ENCODE results near the gene ST8SIA1.

The ST8SIA1 gene

DNA sequence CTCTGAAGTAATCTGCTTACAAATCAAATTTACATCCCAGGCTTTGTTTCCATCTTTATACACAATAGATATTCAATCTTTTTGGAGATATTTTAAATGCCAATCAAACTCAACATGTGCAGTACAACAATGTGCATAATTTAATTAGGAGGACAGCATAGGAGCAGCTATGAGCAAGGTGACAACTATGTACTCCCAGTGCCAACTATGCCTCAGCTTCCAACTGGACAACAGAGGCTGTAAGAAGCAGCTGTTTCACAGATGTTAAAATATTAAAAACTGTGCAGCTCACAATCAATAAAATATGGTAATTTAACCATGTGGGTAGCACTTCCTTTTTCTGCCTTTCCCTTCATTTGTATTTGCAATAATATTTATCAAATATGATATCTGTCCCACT lies 99.9 kb downstream of the ST8SIA1 start:
- no peak for DNase-seq (ENCODE audit: low read depth)

DNA sequence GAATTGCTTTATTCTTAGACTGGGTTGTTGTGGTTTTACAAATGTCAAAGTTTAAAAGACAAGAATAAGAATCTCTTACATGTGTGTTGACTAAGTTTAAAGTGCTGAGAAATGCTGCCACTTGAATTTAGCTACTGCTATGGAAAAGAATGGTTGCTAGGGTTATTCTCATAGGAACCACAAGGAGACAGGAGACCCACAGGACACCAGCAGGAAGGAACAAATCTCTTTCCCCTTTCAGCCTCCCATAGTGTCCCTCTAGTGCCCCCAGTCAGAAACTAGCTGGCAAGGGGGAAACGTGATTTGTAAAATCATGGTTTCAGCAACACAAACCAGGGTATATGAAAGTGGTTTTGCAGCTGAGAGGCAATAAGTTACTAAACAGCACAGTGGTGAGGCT lies 102.7 kb downstream of the ST8SIA1 start:
- no peak for DNase-seq (ENCODE audit: low read depth)

- no peak for DNase-seq (ENCODE audit: low read depth)
Measured at GRCh38 chr12:22231078-22231477, 103.4 kb downstream of the ST8SIA1 start.

DNA sequence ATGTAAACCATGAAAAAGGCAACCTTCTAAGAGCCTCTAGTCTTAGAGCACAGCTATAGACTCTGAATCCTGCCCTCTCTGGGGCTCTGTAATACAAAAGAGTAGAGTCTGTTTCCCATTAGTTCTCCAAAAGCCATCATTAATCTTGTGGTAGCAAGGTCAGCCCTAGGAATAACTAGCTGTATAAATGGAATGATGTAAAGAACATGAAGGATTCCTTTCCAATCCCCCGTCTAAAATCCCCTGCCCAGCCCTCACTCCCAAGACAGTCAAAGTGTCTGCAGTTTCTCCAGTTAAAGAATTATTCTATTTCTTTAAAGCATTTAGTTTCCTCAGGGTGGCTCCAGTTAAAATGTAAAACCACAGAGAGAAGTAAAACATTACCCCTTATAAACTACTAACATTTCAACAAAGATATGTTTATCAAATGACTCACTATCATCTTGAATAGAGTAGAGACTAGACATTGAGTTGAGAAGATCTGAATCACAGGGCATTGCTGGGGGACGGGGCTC lies 104.2 kb downstream of the ST8SIA1 start:
- no peak for DNase-seq (ENCODE audit: low read depth)

DNA sequence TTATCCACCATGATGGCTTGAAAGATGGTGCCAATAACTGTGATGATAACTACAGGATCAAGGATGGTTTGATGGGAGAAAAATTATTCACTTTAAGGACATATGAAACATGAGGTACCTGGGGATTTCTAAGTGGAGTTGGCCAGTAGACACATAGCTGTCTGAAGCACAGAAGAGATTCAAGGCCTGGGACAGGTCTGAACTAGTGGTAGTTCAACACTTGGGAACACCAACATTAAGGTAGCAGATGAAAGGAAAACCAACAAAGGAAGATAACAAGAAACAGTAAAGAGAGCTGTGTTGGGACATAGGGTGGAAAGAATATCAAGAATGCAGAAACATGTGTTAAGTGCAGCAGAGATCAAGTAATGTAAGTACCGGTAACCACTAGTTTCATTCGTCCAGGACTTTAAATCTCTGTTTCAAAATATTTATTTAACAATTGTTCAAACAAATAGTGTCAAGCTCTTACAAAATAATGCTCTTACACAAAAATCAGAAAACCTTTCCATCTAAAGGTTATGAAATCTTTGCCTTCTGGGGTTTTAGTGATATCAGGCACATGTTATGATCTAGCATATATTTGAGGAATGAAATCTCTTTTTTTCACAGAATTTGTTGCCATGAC lies 104.7 kb downstream of the ST8SIA1 start:
- DNase-seq (ENCODE audit: low read depth) = no peak

GRCh38 chr12:22228022-22228875 lies 106.3 kb downstream of the ST8SIA1 start:
- no peak for DNase-seq (ENCODE audit: low read depth)

DNA sequence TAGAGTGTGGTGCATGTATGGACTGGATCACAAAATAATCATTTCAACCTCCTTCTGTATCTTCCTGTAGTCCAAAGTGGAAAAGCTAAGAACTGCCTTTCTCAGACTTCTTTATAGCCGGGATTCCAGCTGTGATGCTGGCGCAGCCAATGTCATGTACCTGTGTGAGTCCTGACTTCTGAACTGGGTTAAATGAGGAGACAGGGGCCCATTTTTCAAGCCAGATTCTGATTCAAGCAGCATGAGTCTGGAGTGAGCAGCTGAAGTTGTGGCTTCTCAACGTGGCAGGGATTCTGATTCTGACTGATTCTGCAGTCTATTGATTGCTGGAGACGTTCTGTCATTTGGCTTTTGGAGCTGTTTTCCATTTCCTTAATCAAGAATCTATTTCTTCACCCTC lies 111.2 kb downstream of the ST8SIA1 start:
- no peak for DNase-seq (ENCODE audit: low read depth)

DNA sequence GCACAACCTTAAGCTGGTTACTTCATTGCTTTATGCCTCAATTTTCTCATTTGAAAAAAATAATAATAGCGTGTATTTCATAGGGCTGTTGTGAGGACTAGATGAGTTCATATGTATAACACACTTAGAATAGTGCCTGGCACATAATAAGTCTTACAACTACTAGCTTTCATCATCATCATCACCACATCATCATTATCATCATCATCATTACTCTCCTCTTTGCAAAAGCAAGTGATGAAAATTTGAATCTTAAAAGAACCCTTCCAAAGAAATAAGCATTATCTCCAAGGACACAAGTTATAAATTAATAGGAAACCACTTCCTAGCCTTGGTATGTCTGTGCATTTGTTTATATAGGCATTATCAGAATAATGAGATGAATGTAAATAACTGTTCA lies 117.0 kb downstream of the ST8SIA1 start:
- DNase-seq (ENCODE audit: low read depth) = no peak

DNA sequence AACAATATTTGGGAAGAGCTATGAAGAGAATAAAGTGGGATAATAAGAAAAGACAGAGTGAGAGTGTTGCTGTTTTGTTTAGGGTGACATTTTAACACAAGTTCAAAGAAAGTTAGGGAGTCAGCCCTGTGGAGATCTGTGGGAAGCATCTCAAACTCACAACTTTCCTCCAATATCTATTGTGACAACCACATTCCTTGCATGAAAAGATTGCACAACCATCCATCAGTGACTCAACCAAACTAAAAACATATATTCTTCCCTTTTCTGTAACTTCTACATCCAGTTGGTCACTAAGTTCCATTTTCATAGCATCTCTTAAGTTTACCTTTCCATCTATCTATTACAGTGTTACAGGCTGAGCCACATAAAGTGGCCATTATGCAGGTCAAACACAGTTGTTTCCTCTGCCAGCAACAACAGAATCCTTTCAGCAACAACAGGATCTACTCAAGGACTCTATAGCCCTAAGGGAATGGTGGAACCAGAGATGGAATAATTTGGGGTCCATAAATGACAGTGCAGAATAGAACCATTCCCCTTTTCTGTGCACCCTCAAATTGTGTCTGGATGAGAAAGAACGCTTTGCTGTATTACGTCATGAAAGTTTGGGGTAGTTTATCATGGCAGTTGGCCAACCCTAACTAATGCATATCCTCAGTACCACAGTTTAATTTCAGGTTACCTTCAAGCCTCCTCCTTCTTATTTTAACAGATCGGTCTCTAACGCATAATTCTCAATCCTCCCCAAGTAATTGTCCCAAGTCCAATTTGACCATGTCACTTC lies 118.8 kb downstream of the ST8SIA1 start:
- DNase-seq (ENCODE audit: low read depth) = no peak

- no peak for DNase-seq (ENCODE audit: low read depth)
Measured at GRCh38 chr12:22211128-22211527, 123.4 kb downstream of the ST8SIA1 start.

GRCh38 chr12:22209422-22209821 lies 125.1 kb downstream of the ST8SIA1 start:
- no peak for DNase-seq (ENCODE audit: low read depth)

DNA sequence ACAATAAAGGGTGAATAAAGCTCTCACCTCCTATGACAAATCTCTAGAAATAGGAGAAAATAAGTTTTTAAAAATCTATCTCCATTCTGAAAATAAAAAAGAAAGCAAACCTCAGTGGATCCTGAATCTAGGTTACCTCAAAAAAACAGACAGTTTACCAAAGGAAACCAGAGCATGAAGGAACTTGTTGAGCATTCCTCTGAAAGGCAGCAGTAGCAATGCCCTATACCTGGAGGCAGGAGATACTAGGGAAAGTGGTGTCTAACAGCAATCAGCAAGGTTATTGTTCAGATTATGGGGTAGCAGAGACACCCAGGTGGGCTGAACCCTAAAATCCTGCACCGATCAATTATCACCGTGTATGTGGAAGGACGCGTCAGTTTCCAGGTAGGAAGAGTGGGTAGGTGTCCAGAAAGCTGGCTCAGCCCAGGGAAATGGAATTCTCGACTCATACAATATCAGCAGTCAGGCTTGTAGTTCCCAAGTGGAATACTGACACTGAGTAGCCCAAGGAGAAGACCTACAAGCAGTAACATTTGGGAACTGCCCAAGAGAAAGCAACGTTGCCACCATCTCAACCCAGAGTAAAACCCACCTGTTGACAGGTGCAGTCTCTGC lies 128.3 kb downstream of the ST8SIA1 start:
- DNase-seq (ENCODE audit: low read depth) = no peak

- no peak for DNase-seq (ENCODE audit: low read depth)
Measured at GRCh38 chr12:22204391-22204790, 130.1 kb downstream of the ST8SIA1 start.

- DNase-seq (ENCODE audit: low read depth) = no peak
Measured at GRCh38 chr12:22202847-22203246, 131.7 kb downstream of the ST8SIA1 start.

DNA sequence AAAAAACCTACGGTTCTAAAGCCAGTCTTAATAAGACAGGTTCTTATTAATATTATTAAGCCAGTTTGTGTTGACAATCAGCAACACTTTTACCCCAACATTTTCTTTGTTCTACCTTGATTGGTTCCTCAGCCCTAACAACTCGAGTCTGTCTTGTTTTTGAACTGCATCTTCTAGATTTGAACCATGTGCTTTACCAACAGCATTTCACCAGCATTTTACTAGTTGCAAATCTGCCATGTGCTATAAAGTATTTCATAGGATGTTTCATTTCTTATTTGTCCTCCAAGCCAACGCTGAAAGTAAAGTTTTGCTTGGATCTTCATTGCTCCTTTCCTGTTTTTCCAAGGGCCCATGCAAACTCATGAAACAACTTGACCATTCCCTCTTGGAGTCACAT lies 133.4 kb downstream of the ST8SIA1 start:
- DNase-seq (ENCODE audit: low read depth) = no peak

DNA sequence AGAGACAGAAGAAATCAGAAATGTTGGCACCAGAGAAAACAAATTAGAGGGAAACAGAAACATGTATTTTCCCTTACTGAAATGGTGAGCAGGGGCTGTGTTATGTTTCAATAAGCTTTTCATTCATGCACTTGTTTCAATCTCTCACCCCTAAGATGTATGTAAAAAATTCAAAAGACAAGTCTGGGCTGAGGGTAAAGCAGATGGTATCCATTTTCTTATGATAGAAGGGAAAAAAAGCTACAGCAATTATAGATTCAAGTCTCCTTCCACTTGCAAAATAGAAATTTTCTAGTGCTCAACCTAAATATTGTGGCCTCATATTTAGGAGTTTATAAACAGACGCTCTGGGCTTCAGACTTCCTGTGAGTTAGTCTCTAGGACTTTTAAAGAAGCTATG lies 138.3 kb downstream of the ST8SIA1 start:
- no peak for DNase-seq (ENCODE audit: low read depth)

- DNase-seq (ENCODE audit: low read depth) = no peak
Measured at GRCh38 chr12:22190969-22191368, 143.5 kb downstream of the ST8SIA1 start.

DNA sequence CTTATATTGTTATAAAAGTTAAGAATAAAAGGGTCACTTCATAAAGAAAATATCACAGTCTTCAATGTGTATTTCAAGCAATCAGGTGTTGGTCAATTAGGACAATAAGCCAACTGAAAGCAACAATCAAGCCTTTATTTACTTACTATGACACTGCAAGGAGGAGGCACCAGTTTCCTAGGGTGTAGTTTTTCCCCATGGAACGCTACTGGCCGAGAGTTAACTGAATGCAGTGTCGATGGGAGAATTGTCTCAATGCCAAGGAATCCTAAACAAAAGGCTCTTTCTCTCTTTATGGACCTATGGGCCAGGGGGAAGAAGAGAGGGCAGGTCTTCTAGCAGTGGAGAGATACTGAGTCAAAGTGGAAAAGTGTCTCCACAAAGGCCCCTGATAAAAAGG lies 146.1 kb downstream of the ST8SIA1 start:
- DNase-seq (ENCODE audit: low read depth) = no peak

- DNase-seq (ENCODE audit: low read depth) = no peak
Measured at GRCh38 chr12:22180705-22181104, 153.8 kb downstream of the ST8SIA1 start.

GRCh38 chr12:22173177-22173576 lies 161.3 kb downstream of the ST8SIA1 start:
- no peak for DNase-seq (ENCODE audit: low read depth)

GRCh38 chr12:22172501-22172900 lies 162.0 kb downstream of the ST8SIA1 start:
- no peak for DNase-seq (ENCODE audit: low read depth)

- no peak for DNase-seq (ENCODE audit: low read depth)
Measured at GRCh38 chr12:22169376-22169775, 165.1 kb downstream of the ST8SIA1 start.
